HepG2 (cell line): ENCODE data around the gene PYGB. TPM values are rescaled to one million over a fixed set of nuclear protein-coding genes. Genes with fewer than 3 reads are reported as not detected.

Source experiments
- FIP1L1 ChIP-seq: fragments of 200-400 bp; formaldehyde crosslinking; IDR thresholded peaks from 2 replicates; pipeline ENCODE4 v1.6.1; 2018; ENCODE audit warnings: low read depth, mild to moderate bottlenecking, low read length, moderate library complexity, borderline replicate concordance; ENCODE audit not compliant: insufficient read depth
- GABPA ChIP-seq, 2 experiments: IDR thresholded peaks; 2 replicates each; pipeline ENCODE4 v1.6.1; 2011 to 2016; ENCODE audit warnings: low read depth in 2 of 2, low read length in 1 of 2, missing biosample characterization in 1 of 2, missing genetic modification characterization in 1 of 2
- GPN1 ChIP-seq: sonication (generic); formaldehyde crosslinking; IDR thresholded peaks from 2 replicates; pipeline ENCODE4 v1.5.1; 2020; ENCODE audit warnings: missing genetic modification reagents, borderline replicate concordance
- KAT2B ChIP-seq: fragments of 150-350 bp; IDR thresholded peaks from 2 replicates; pipeline ENCODE4 v1.6.1; 2014; ENCODE audit warnings: low read depth, low read length, borderline replicate concordance
- MATR3 ChIP-seq: sonication (generic); formaldehyde crosslinking; IDR thresholded peaks from 2 replicates; pipeline ENCODE4 v1.4.0; 2020; ENCODE audit warnings: missing genetic modification reagents
- PLSCR1 ChIP-seq: sonication (generic); formaldehyde crosslinking; IDR thresholded peaks from 2 replicates; pipeline ENCODE4 v1.5.0; 2020; ENCODE audit warnings: missing genetic modification reagents, mild to moderate bottlenecking, borderline replicate concordance
- SIX1 ChIP-seq: sonication (generic); formaldehyde crosslinking; IDR thresholded peaks from 2 replicates; pipeline ENCODE4 v1.4.0; 2020; ENCODE audit warnings: missing genetic modification reagents, borderline replicate concordance
- TEF ChIP-seq: sonication (generic); formaldehyde crosslinking; IDR thresholded peaks from 2 replicates; pipeline ENCODE4 v1.5.0; 2020; ENCODE audit warnings: missing genetic modification reagents
- YEATS4 ChIP-seq: sonication (generic); formaldehyde crosslinking; IDR thresholded peaks from 2 replicates; pipeline ENCODE4 v1.4.0; 2020; ENCODE audit warnings: missing genetic modification reagents, borderline replicate concordance
- ZNF101 ChIP-seq: sonication (generic); formaldehyde crosslinking; IDR thresholded peaks from 2 replicates; pipeline ENCODE4 v1.4.0; 2020; ENCODE audit warnings: mild to moderate bottlenecking, low read depth, missing genetic modification reagents, borderline replicate concordance
- ZNF121 ChIP-seq: sonication (generic); formaldehyde crosslinking; IDR thresholded peaks from 2 replicates; pipeline ENCODE4 v1.5.0; 2020; ENCODE audit warnings: mild to moderate bottlenecking, missing genetic modification reagents
- ZNF24 ChIP-seq: fragments of 450-650 bp; IDR thresholded peaks from 2 replicates; pipeline ENCODE4 v1.6.1; 2017; ENCODE audit warnings: antibody characterized with exemption, mild to moderate bottlenecking
- ZNF557 ChIP-seq: sonication (generic); formaldehyde crosslinking; IDR thresholded peaks from 2 replicates; pipeline ENCODE4 v1.4.0; 2020; ENCODE audit warnings: missing genetic modification reagents
- ZNF7 ChIP-seq: IDR thresholded peaks from 2 replicates; pipeline ENCODE4 v1.6.1; 2016; ENCODE audit warnings: missing biosample characterization, missing genetic modification reagents
- ZNF800 ChIP-seq: sonication (generic); formaldehyde crosslinking; IDR thresholded peaks from 2 replicates; pipeline ENCODE4 v1.4.0; 2020; ENCODE audit warnings: missing genetic modification reagents
- polyA plus RNA-seq, 8 experiments: library from polyadenylated mRNA; depleted of rRNA in 3 of 8; stranded (reverse) in 7 of 8; unstranded in 1 of 8; fragments of >200 nt; fragmentation: Illumina TruSeq in 4 of 8; extraction: Trizol in 4 of 8; gene quantifications; 2 replicates each; pipeline versions ENCODE4 v1.2.1 to v1.2.3, GENCODE V29; 2011 to 2016; ENCODE audit warnings: low read depth in 4 of 8, missing spikeins in 1 of 8, mixed read lengths in 1 of 8; ENCODE audit not compliant: insufficient read depth in 1 of 8
- total RNA-seq, 5 experiments: library from RNA; depleted of rRNA; stranded (reverse); fragments of >200 nt; fragmentation: Illumina TruSeq; extraction: Trizol; gene quantifications; 2 replicates each; pipeline ENCODE4 v1.2.3, GENCODE V29; 2016; ENCODE audit warnings: low read depth in 1 of 5
- TF ChIP-seq, protein P1 (sequence below): sonication (generic); formaldehyde crosslinking; IDR thresholded peaks from 2 replicates; pipeline ENCODE4 v1.5.1; 2020; ENCODE audit warnings: missing genetic modification reagents, mild to moderate bottlenecking, borderline replicate concordance
- TF ChIP-seq, protein P2 (sequence below): sonication (generic); formaldehyde crosslinking; IDR thresholded peaks from 2 replicates; pipeline ENCODE4 v1.5.0; 2020; ENCODE audit warnings: missing genetic modification reagents
- TF ChIP-seq, protein P3 (sequence below): sonication (generic); formaldehyde crosslinking; IDR thresholded peaks from 2 replicates; pipeline ENCODE4 v1.5.1; 2020; ENCODE audit warnings: mild to moderate bottlenecking, missing genetic modification reagents, borderline replicate concordance

PYGB gene
- total and polyA plus RNA-seq, 2 of the 13 experiments (the other 11 are each of a cell fraction or from before 2014, with no cell fraction given), result 24.2 to 86.3 TPM

GRCh38 chr20:25247956-25248785, at the start of gene PYGB (continued):
- TF ChIP-seq, protein P1, sequence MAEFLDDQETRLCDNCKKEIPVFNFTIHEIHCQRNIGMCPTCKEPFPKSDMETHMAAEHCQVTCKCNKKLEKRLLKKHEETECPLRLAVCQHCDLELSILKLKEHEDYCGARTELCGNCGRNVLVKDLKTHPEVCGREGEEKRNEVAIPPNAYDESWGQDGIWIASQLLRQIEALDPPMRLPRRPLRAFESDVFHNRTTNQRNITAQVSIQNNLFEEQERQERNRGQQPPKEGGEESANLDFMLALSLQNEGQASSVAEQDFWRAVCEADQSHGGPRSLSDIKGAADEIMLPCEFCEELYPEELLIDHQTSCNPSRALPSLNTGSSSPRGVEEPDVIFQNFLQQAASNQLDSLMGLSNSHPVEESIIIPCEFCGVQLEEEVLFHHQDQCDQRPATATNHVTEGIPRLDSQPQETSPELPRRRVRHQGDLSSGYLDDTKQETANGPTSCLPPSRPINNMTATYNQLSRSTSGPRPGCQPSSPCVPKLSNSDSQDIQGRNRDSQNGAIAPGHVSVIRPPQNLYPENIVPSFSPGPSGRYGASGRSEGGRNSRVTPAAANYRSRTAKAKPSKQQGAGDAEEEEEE (CRISPR knock-in tag), result peak; percentile 22; the same call in 1 of the 2 replicates
- TF ChIP-seq GPN1 (no peak), MATR3 (CRISPR knock-in tag) (0 out of 2 replicates have a peak, but pooled peaks have one; percentile 73), ZNF24 (no peak), PLSCR1 (CRISPR knock-in tag) (no peak), SIX1 (peak; percentile 21; the same call in 1 of the 2 replicates), ZNF557 (CRISPR knock-in tag) (peak; percentile 97), GABPA (IDR thresholded peaks at IDR 0.05; ENCODE audit: low read depth, low read length) (peak; percentile 28), GABPA (CRISPR knock-in tag; IDR thresholded peaks at IDR 0.05; ENCODE audit: low read depth) (peak; percentile 45; the same call in 1 of the 2 replicates), TEF (CRISPR knock-in tag) (peak; percentile 69; the same call in 1 of the 2 replicates), YEATS4 (peak; percentile 99), ZNF800 (CRISPR knock-in tag) (peak; percentile 15; the same call in 1 of the 2 replicates), ZNF101 (CRISPR knock-in tag) (peak; percentile 75; the same call in 1 of the 2 replicates), KAT2B (no peak), FIP1L1 (no peak), ZNF121 (CRISPR knock-in tag) (peak; percentile 53), ZNF7 (peak; percentile 54)
- TF ChIP-seq, protein P2, sequence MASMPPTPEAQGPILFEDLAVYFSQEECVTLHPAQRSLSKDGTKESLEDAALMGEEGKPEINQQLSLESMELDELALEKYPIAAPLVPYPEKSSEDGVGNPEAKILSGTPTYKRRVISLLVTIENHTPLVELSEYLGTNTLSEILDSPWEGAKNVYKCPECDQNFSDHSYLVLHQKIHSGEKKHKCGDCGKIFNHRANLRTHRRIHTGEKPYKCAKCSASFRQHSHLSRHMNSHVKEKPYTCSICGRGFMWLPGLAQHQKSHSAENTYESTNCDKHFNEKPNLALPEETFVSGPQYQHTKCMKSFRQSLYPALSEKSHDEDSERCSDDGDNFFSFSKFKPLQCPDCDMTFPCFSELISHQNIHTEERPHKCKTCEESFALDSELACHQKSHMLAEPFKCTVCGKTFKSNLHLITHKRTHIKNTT, result peak; percentile 83
- TF ChIP-seq, protein P3, sequence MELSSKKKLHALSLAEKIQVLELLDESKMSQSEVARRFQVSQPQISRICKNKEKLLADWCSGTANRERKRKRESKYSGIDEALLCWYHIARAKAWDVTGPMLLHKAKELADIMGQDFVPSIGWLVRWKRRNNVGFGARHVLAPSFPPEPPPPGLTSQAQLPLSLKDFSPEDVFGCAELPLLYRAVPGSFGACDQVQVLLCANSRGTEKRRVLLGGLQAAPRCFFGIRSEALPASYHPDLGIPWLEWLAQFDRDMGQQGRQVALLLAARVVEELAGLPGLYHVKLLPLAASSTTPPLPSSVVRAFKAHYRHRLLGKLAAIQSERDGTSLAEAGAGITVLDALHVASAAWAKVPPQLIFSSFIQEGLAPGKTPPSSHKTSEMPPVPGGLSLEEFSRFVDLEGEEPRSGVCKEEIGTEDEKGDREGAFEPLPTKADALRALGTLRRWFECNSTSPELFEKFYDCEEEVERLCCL, result peak; percentile 93
